A673 (cell line): Measurements from ENCODE around the gene ACP4. TPM values are rescaled to one million over a fixed set of nuclear protein-coding genes. Genes with fewer than 3 reads are reported as not detected.

Source experiments
- BruUV-seq: library from RNA; stranded (reverse); fragments of 400-500 nt; replicated peaks from 2 replicates; lab custom pipeline; 2021; lab: Mats Ljungman, UMichigan
- CTCF ChIA-PET: fragments of 300-600 bp; sonication (Branson Sonifier 250); formaldehyde crosslinking; loops from one replicate; lab custom pipeline; 2022; ENCODE audit warnings: antibody characterized with exemption; lab: Charles Lee
- POLR2A ChIA-PET: fragments of 300-600 bp; sonication (Branson Sonifier 250); formaldehyde crosslinking; loops from one replicate; lab custom pipeline; 2022; ENCODE audit warnings: antibody characterized with exemption; ENCODE audit not compliant: low non-redundant PET; lab: Charles Lee
- DNase-seq: peaks from one replicate; pipeline ENCODE4 v3.0.0-alpha.2; 2015; ENCODE audit warnings: low spot score
- H3K27ac ChIP-seq: fragments of 200-600 bp; sonication (generic); 2 replicates; pipeline ENCODE4 v1.5.1; 2016; ENCODE audit warnings: mixed run types, low read depth, mild to moderate bottlenecking, mixed read lengths, antibody characterized with exemption, low read length; ENCODE audit not compliant: poor library complexity, severe bottlenecking
- H3K27me3 ChIP-seq: fragments of 200-600 bp; sonication (generic); replicated peaks from 2 replicates; pipeline ENCODE4 v1.6.1; 2017; ENCODE audit warnings: mixed run types, low read depth, mild to moderate bottlenecking, mixed read lengths, antibody characterized with exemption, low read length; ENCODE audit not compliant: insufficient read depth, poor library complexity
- H3K36me3 ChIP-seq: fragments of 200-600 bp; sonication (generic); 2 replicates; pipeline ENCODE4 v1.6.1; 2016; ENCODE audit warnings: mixed run types, mild to moderate bottlenecking, mixed read lengths, antibody characterized with exemption, low read length; ENCODE audit not compliant: insufficient read depth, poor library complexity, severe bottlenecking
- H3K4me1 ChIP-seq: fragments of 200-600 bp; sonication (generic); 2 replicates; pipeline ENCODE4 v1.6.1; 2017; ENCODE audit warnings: mixed run types, mild to moderate bottlenecking, mixed read lengths, antibody characterized with exemption, low read length; ENCODE audit not compliant: insufficient read depth, poor library complexity, severe bottlenecking
- H3K4me3 ChIP-seq: fragments of 200-600 bp; sonication (generic); 2 replicates; pipeline ENCODE4 v1.5.1; 2016; ENCODE audit warnings: low read depth, mixed run types, mild to moderate bottlenecking, mixed read lengths, low read length; ENCODE audit not compliant: poor library complexity, severe bottlenecking
- H3K9me3 ChIP-seq: fragments of 200-600 bp; sonication (generic); 2 replicates; pipeline ENCODE4 v1.6.1; 2016; ENCODE audit warnings: mixed run types, low read depth, mild to moderate bottlenecking, mixed read lengths, antibody characterized with exemption, low read length; ENCODE audit not compliant: poor library complexity, severe bottlenecking
- EZH2 ChIP-seq: fragments of 200-600 bp; sonication (generic); IDR thresholded peaks from 2 replicates; pipeline ENCODE4 v1.6.1; 2017; ENCODE audit warnings: borderline replicate concordance, low read depth, mild to moderate bottlenecking, mixed read lengths, antibody characterized with exemption, low read length; ENCODE audit not compliant: poor library complexity, severe bottlenecking
- intact Hi-C: fragments of 100-400 bp; cut with micrococcal nuclease; formaldehyde crosslinking; loops from one replicate; pipeline ENCODE4 v1.10.0; 2022; ENCODE audit not compliant: unreplicated experiment
- total RNA-seq: library from RNA; stranded (reverse); gene quantifications from 2 replicates; pipeline ENCODE4 v1.2.3, GENCODE V29; 2021
- TF ChIP-seq, protein P1 (sequence below): fragments of 300-800, 200-600 bp; sonication (generic); conservative IDR thresholded peaks from 2 replicates; pipeline ENCODE4 v1.5.1; 2017; ENCODE audit warnings: low read depth, mild to moderate bottlenecking, antibody characterized with exemption, low read length, moderate library complexity, mixed read lengths

The ACP4 gene
- total RNA-seq, 1 experiment from 2014 or later, result not detected

GRCh38 chr19:50796128-50796633 is 6.0 kb downstream of the ACP4 start:
- no TSS peak for BruUV-seq
- CTCF ChIA-PET, result interaction anchor here (1.0 kb wide), 1 partner anchor 9 kb away, joined by 3 read pairs; no protein-coding TSS in a partner anchor
- H3K36me3 ChIP-seq, result peaks cover 53% of the 10 kb centered on the region

DNA sequence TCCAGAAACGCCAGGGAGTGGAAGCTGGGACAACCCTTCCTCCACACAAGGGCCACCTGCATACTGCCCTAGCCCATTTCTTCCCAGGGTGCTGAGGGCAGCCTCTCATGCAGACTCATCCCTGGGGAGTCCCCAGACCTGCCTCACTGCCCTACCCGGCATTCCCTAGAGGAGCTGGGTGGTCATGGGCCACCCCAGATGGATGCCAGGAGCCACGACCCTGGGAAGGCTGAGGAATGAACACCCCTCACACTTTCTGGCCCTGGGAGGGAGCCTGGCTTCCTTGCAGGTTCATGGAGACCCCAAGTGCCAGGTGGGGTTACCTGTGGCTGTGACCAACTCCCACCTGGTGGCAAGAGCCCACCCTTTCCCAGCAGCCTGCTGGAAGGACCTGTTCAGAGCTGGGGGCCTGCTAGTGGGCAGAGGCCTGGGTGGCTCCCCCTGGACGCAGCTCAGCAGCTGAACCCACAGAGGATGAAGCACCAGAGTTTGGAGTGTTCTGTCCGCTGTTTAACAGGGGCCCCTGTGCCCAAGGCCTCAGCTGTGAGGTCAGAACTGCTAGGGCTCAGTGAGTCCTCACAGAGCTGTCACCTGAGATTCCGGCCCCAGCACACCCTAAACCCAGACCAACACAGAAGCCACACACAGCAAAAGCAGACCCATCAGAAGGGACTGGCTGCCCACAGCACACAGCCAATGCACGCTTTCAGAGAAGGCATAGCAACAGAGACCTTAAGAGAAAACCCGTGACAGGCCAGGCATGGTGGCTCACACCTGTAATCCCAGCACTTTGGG is 6.6 kb downstream of the ACP4 start:
- Histone ChIP-seq H3K4me1 (peaks cover 19% of the 10 kb centered on the region), H3K36me3 (peaks cover 57% of the 10 kb centered on the region), H3K4me3 (no peak overlapping the region), H3K27ac (no peak overlapping the region), H3K9me3 (no peaks in the 10 kb centered on the region), H3K27me3 (no peaks in the 10 kb centered on the region)
- ChIA-PET CTCF (no interaction called here), POLR2A (no interaction called here)
- no peak for DNase-seq
- no peak for TF ChIP-seq EZH2
- TF ChIP-seq, protein P1, sequence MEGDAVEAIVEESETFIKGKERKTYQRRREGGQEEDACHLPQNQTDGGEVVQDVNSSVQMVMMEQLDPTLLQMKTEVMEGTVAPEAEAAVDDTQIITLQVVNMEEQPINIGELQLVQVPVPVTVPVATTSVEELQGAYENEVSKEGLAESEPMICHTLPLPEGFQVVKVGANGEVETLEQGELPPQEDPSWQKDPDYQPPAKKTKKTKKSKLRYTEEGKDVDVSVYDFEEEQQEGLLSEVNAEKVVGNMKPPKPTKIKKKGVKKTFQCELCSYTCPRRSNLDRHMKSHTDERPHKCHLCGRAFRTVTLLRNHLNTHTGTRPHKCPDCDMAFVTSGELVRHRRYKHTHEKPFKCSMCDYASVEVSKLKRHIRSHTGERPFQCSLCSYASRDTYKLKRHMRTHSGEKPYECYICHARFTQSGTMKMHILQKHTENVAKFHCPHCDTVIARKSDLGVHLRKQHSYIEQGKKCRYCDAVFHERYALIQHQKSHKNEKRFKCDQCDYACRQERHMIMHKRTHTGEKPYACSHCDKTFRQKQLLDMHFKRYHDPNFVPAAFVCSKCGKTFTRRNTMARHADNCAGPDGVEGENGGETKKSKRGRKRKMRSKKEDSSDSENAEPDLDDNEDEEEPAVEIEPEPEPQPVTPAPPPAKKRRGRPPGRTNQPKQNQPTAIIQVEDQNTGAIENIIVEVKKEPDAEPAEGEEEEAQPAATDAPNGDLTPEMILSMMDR, result no peak
- no TSS peak for BruUV-seq
- intact Hi-C loops, result no loop called here

More at GRCh38 chr19:50796128-50796633, 6.0 kb downstream of the ACP4 start:
- POLR2A ChIA-PET, result no interaction called here
- no peak for DNase-seq
- intact Hi-C loops, result no loop called here
- H3K4me1 ChIP-seq, result peaks cover 19% of the 10 kb centered on the region
- H3K9me3 ChIP-seq, result no peaks in the 10 kb centered on the region
- no peaks in the 10 kb centered on the region for H3K27me3 ChIP-seq
- TF ChIP-seq, protein P1, result no peak
- no peak for TF ChIP-seq EZH2
- H3K4me3 ChIP-seq, result no peak overlapping the region
- no peak overlapping the region for H3K27ac ChIP-seq

GRCh38 chr19:50797429-50797780 is 7.2 kb downstream of the ACP4 start:
- POLR2A ChIA-PET, result no interaction called here
- H3K36me3 ChIP-seq, result peaks cover 63% of the 10 kb centered on the region

More at GRCh38 chr19:50797429-50797780, 7.2 kb downstream of the ACP4 start:
- no peak overlapping the region for H3K27ac ChIP-seq
- TF ChIP-seq, protein P1, result no peak
- no peak for TF ChIP-seq EZH2
- no peaks in the 10 kb centered on the region for H3K9me3 ChIP-seq
- no TSS peak for BruUV-seq
- CTCF ChIA-PET, result no interaction called here
- H3K27me3 ChIP-seq, result no peaks in the 10 kb centered on the region
- no peak overlapping the region for H3K4me3 ChIP-seq
- DNase-seq, result no peak
- peaks cover 25% of the 10 kb centered on the region for H3K4me1 ChIP-seq
- intact Hi-C loops, result no loop called here
